H54 (cell line): ENCODE results near the gene SUN2.
A peak's percentile ranks its signal among the peaks of the same experiment; 100 is the strongest.

ENCODE experiments used
- DNase-seq: peaks from one replicate; pipeline ENCODE4 v3.0.0; 2011; ENCODE audit warnings: low spot score, mixed read lengths; ENCODE audit not compliant: insufficient read length
- FAIRE-seq: peaks from 3 replicates; lab custom pipeline; 2011; peaks lifted over from hg19 to GRCh38; lab: Jason Lieb, UNC
- POLR2A ChIP-seq: IDR thresholded peaks from 2 replicates; pipeline ENCODE4 v1.6.1; 2011; ENCODE audit warnings: low read depth, mild to moderate bottlenecking, low read length

The SUN2 gene

GRCh38 chr22:38716271-38716670, 39.5 kb downstream of the SUN2 start:
- DNase-seq (no peak), FAIRE-seq (no peak)
- TF ChIP-seq POLR2A = no peak

GRCh38 chr22:38715852-38716251, 39.9 kb downstream of the SUN2 start:
- no peak for TF ChIP-seq POLR2A
- no peak for FAIRE-seq
- no peak for DNase-seq

GRCh38 chr22:38715176-38715764, 40.5 kb downstream of the SUN2 start:
- no peak for FAIRE-seq
- TF ChIP-seq POLR2A = no peak
- no peak for DNase-seq

- FAIRE-seq (no peak), DNase-seq (no peak)
- no peak for TF ChIP-seq POLR2A
Measured at GRCh38 chr22:38713921-38714320, 41.9 kb downstream of the SUN2 start.

- FAIRE-seq (no peak), DNase-seq (no peak)
- TF ChIP-seq POLR2A = no peak
Measured at GRCh38 chr22:38712486-38713207, 43.2 kb downstream of the SUN2 start.

GRCh38 chr22:38710866-38711265, 44.9 kb downstream of the SUN2 start:
- DNase-seq (no peak), FAIRE-seq (no peak)
- TF ChIP-seq POLR2A = no peak

GRCh38 chr22:38710351-38710750, 45.4 kb downstream of the SUN2 start:
- no peak for TF ChIP-seq POLR2A
- FAIRE-seq (no peak), DNase-seq (no peak)

GRCh38 chr22:38709306-38709705, 46.5 kb downstream of the SUN2 start:
- no peak for FAIRE-seq
- no peak for TF ChIP-seq POLR2A
- no peak for DNase-seq

GRCh38 chr22:38707984-38708383, 47.8 kb downstream of the SUN2 start:
- TF ChIP-seq POLR2A = no peak
- no peak for FAIRE-seq
- no peak for DNase-seq

- FAIRE-seq (peak; percentile 68), DNase-seq (no peak)
- TF ChIP-seq POLR2A = no peak
Measured at GRCh38 chr22:38707346-38707745, 48.5 kb downstream of the SUN2 start.

- FAIRE-seq = no peak
- no peak for DNase-seq
- TF ChIP-seq POLR2A = no peak
Measured at GRCh38 chr22:38706901-38707195, 49.0 kb downstream of the SUN2 start.

GRCh38 chr22:38706101-38706900, 49.5 kb downstream of the SUN2 start:
- FAIRE-seq (no peak), DNase-seq (no peak)
- no peak for TF ChIP-seq POLR2A

GRCh38 chr22:38705235-38706100, 50.3 kb downstream of the SUN2 start, which contains the start of gene GTPBP1:
Gene GTPBP1 (plus strand): TSS chr22:38705944. CDS start chr22:38705956, 12 bp downstream.
- DNase-seq (peak; percentile 90), FAIRE-seq (peak; percentile 98)
- TF ChIP-seq POLR2A = peak; percentile 55
